Nephron (organoid): ENCODE data around the gene BCAR3.
A peak's percentile ranks its signal among the peaks of the same experiment; 100 is the strongest.

ENCODE experiments used
- H3K27ac Mint-ChIP-seq, 3 experiments: 2 replicates each; pipeline ENCODE4 v1.8.0; 2020; ENCODE audit warnings: mixed read lengths in 3 of 3, mild to moderate bottlenecking in 2 of 3, moderate library complexity in 1 of 3
- H3K27me3 Mint-ChIP-seq: 2 replicates; pipeline ENCODE4 v1.8.0; 2021; ENCODE audit warnings: low read depth, mild to moderate bottlenecking, moderate library complexity, mixed read lengths
- H3K36me3 Mint-ChIP-seq: 2 replicates; pipeline ENCODE4 v1.8.0; 2020; ENCODE audit warnings: low read depth, mixed read lengths
- H3K4me1 Mint-ChIP-seq: 2 replicates; pipeline ENCODE4 v1.8.0; 2020; ENCODE audit warnings: mixed read lengths
- H3K4me3 Mint-ChIP-seq, 3 experiments: 2 replicates each; pipeline ENCODE4 v1.8.0; 2020; ENCODE audit warnings: mild to moderate bottlenecking in 3 of 3, mixed read lengths in 3 of 3, moderate library complexity in 2 of 3
- H3K9me3 Mint-ChIP-seq: 2 replicates; pipeline ENCODE4 v1.8.0; 2020; ENCODE audit warnings: mixed read lengths
- CTCF ChIP-seq, 3 experiments: fragments of 200-600 bp; sonication (generic); IDR thresholded peaks; one replicate each; pipeline ENCODE4 v1.5.0; 2021; ENCODE audit warnings: antibody characterized with exemption in 3 of 3; ENCODE audit not compliant: unreplicated experiment in 3 of 3

The BCAR3 gene

GRCh38 chr1:93595743-93596142, 85.9 kb downstream of the BCAR3 start:
- Mint-ChIP-seq H3K36me3 (peaks cover 6% of the 10 kb centered on the region), H3K27ac (peak overlapping the region; percentile 63 to 85 (median 81)), H3K4me3 (no peak overlapping the region), H3K27me3 (peaks cover 3% of the 10 kb centered on the region), H3K9me3 (no peaks in the 10 kb centered on the region), H3K4me1 (peaks cover 87% of the 10 kb centered on the region)
- TF ChIP-seq CTCF (IDR thresholded peaks at IDR 0.05; ENCODE audit: unreplicated experiment in 3 of 3) = no peak

- Mint-ChIP-seq H3K36me3 (peaks cover 6% of the 10 kb centered on the region), H3K4me3 (peak overlapping the region in 2 of 3 experiments; percentile 4), H3K9me3 (no peaks in the 10 kb centered on the region), H3K27ac (peak overlapping the region; percentile 83 to 94 (median 85)), H3K27me3 (peaks cover 3% of the 10 kb centered on the region), H3K4me1 (peaks cover 91% of the 10 kb centered on the region)
- TF ChIP-seq CTCF (IDR thresholded peaks at IDR 0.05; ENCODE audit: unreplicated experiment in 3 of 3) = no peak
Measured at GRCh38 chr1:93595266-93595665, 86.4 kb downstream of the BCAR3 start.

- peak overlapping the region; percentile 83 to 94 (median 85) for H3K27ac Mint-ChIP-seq
- H3K27me3 Mint-ChIP-seq = peaks cover 3% of the 10 kb centered on the region
- TF ChIP-seq CTCF (IDR thresholded peaks at IDR 0.05; ENCODE audit: unreplicated experiment in 3 of 3) = no peak
- peaks cover 87% of the 10 kb centered on the region for H3K4me1 Mint-ChIP-seq
- no peak overlapping the region for H3K4me3 Mint-ChIP-seq
- H3K36me3 Mint-ChIP-seq = peaks cover 8% of the 10 kb centered on the region
- no peaks in the 10 kb centered on the region for H3K9me3 Mint-ChIP-seq
Measured at GRCh38 chr1:93594603-93594880, 87.1 kb downstream of the BCAR3 start.

- Mint-ChIP-seq H3K27ac (peak overlapping the region; percentile 83 to 94 (median 85)), H3K9me3 (no peaks in the 10 kb centered on the region), H3K4me1 (peaks cover 82% of the 10 kb centered on the region), H3K4me3 (peak overlapping the region in 1 of 3 experiments; percentile 44), H3K27me3 (peaks cover 3% of the 10 kb centered on the region), H3K36me3 (peaks cover 13% of the 10 kb centered on the region)
- TF ChIP-seq CTCF (IDR thresholded peaks at IDR 0.05; ENCODE audit: unreplicated experiment in 3 of 3) = no peak
Measured at GRCh38 chr1:93593854-93594602, 87.6 kb downstream of the BCAR3 start.

- H3K27me3 Mint-ChIP-seq = peaks cover 3% of the 10 kb centered on the region
- H3K36me3 Mint-ChIP-seq = peaks cover 28% of the 10 kb centered on the region
- peak overlapping the region; percentile 80 to 98 (median 83) for H3K27ac Mint-ChIP-seq
- peaks cover 79% of the 10 kb centered on the region for H3K4me1 Mint-ChIP-seq
- no peak overlapping the region for H3K4me3 Mint-ChIP-seq
- no peaks in the 10 kb centered on the region for H3K9me3 Mint-ChIP-seq
- no peak for TF ChIP-seq CTCF (IDR thresholded peaks at IDR 0.05; ENCODE audit: unreplicated experiment in 3 of 3)
Measured at GRCh38 chr1:93592551-93592949, 89.1 kb downstream of the BCAR3 start.
